Activated CD8-positive, alpha-beta memory T cell treated with anti-CD3 and anti-CD28 coated beads for 48 hours (primary cell): ENCODE results near the gene MCM9.

ENCODE experiments used
- DNase-seq, 3 experiments: peaks; one replicate each; pipeline ENCODE4 v3.0.0-alpha.2; 2020; ENCODE audit warnings: low read depth in 2 of 3, low spot score in 2 of 3

Gene MCM9

GRCh38 chr6:118932421-118932820 is 2.5 kb downstream of the MCM9 start:
- DNase-seq = no peak

- DNase-seq = no peak
Observed at GRCh38 chr6:118931436-118931835, 3.5 kb downstream of the MCM9 start.

GRCh38 chr6:118930680-118931079 is 4.3 kb downstream of the MCM9 start:
- no peak for DNase-seq

GRCh38 chr6:118923035-118923434 is 11.9 kb downstream of the MCM9 start:
- DNase-seq = no peak

GRCh38 chr6:118921084-118921483 is 13.9 kb downstream of the MCM9 start:
- no peak for DNase-seq

DNA sequence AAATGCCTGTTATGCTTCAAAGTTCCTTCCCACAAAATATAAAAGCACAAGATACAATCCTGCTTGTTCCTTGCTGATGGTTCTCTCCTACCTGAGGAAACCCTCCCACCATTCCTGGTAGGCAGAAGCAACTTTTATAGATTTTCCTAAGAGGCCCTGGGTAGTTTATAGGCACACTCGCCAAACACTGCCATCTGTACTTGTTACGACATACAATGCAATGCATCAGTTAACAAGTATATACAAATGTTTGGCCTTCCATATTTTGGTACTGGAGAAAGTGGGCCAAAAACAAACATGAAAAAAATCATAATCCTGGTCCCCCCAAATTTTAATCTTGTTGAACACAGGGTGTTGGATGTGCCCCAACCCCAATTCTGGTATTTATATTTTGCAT is 16.6 kb downstream of the MCM9 start:
- no peak for DNase-seq

GRCh38 chr6:118917546-118918328 is 17.2 kb downstream of the MCM9 start:
- DNase-seq = no peak

- DNase-seq = no peak
Observed at GRCh38 chr6:118914598-118914997, 20.4 kb downstream of the MCM9 start.

- DNase-seq = no peak
Observed at GRCh38 chr6:118913161-118913560, 21.8 kb downstream of the MCM9 start.

GRCh38 chr6:118912646-118913045 is 22.3 kb downstream of the MCM9 start:
- no peak for DNase-seq

DNA sequence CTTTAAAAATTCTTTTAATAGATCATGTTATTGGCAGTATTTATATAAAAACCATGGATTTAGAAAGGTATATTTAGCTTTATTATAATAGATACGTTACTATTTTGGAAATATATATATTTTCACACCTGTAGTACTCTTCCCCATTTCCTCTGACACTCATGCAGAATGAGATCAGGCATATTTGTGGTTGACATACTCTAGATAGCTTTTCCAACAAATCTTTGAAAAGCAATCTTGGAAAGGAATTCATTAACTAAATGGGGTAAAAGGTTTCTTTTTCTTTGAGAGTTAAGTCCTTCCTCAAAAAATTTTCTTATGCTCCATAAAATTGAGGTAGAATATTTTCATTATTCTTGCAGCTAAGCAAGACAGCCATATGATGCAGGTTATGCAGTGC is 26.5 kb downstream of the MCM9 start:
- DNase-seq = no peak

DNA sequence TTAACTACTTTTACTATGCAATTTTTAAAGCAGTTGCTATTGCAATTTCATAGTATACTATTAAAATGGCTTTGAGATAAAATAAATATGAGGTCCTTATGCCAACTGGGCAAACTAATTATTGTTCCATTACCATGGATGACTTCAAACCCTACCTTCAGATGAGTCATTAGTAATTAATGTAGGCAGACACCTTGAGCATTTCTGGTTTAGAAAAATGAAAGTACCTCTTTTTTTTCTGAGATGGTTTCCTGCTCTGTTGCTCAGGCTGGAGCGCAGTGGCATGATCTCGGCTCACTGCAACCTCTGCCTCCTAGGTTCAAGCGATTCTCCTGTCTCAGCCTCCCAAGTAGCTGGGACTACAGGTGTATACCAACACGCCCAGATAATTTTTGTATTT is 29.1 kb downstream of the MCM9 start:
- DNase-seq = no peak

DNA sequence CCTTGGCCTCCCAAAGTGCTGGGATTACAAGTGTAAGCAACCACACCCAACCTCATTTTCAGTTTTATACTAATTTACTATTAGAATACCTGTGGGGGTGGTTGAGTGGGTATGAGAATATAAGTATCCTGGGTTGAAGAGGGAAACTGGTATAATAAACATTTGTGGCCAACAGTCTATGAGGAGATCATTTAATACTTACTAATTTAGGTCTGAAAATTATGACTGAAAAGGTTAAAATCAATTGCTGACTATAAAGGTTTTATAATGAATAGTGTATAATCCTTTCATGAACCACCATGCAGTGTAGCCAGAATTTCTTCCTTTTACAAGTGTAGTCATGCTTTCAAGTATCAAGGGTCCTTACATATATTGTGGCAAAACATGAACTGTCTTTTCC is 29.9 kb downstream of the MCM9 start:
- DNase-seq = no peak

- no peak for DNase-seq
Observed at GRCh38 chr6:118903691-118904090, 31.3 kb downstream of the MCM9 start.

- no peak for DNase-seq
Observed at GRCh38 chr6:118903138-118903537, 31.8 kb downstream of the MCM9 start.

DNA sequence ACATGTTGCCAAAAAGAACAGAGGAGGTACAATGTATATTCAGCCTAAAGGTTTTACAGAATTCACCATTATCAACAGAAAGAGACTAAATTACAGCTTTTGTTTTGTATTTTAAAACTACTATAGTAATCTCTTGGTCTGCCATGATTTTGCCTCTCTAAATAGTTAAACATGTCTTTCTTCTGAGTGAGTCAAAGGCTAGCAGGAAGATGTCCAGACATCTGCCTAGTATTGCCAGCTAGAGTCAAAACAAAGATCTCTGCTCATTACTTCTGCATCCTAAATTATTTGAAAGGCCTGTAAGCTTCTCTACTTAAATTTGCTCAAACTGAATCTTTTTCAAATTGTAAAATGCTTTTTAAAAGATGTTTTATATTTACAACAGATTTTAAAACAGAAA is 32.2 kb downstream of the MCM9 start:
- no peak for DNase-seq

GRCh38 chr6:118899948-118900347 is 35.0 kb downstream of the MCM9 start:
- no peak for DNase-seq

GRCh38 chr6:118897386-118897785 is 37.6 kb downstream of the MCM9 start:
- no peak for DNase-seq

- DNase-seq = no peak
Observed at GRCh38 chr6:118896339-118897136, 38.4 kb downstream of the MCM9 start.

- DNase-seq = no peak
Observed at GRCh38 chr6:118895859-118896258, 39.1 kb downstream of the MCM9 start.

DNA sequence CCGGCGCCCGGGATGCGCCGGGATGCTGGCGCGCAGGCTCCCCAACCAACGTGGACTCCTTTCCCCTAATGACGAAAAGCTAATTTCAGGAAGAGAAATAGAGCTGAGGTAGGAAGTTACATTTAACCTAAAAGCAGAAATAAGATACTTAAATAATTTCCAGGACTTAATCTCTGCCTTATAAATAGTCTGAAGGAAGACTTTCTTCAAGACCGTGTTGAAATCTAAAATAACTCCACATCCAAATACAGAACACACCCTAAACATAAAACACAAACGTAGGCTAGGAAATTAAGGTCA is 39.7 kb downstream of the MCM9 start:
- DNase-seq = no peak

GRCh38 chr6:118894425-118895260 is 40.3 kb downstream of the MCM9 start:
- peak; percentile 27 to 45 (median 40) for DNase-seq
